HEK293T (cell line): ENCODE results near the gene SMIM13.
A peak's percentile ranks its signal among the peaks of the same experiment; 100 is the strongest.
"Not testable (repeated sequence)": the region's sequence is repeated elsewhere in the genome, so short reads cannot be mapped to it uniquely, and the experiment has no call there.

Experiments
- CTCF ChIA-PET: fragments of 350-600 bp; formaldehyde crosslinking; extraction: SDS; loops from one replicate; lab custom pipeline; 2021; ENCODE audit warnings: antibody characterized with exemption, inconsistent platforms; lab: Yijun Ruan, JAX
- POLR2A ChIA-PET: fragments of 350-600 bp; formaldehyde crosslinking; extraction: SDS; loops from one replicate; lab custom pipeline; 2020; ENCODE audit warnings: antibody characterized with exemption, inconsistent platforms; lab: Yijun Ruan, JAX
- DNase-seq: peaks from one replicate; pipeline ENCODE4 v3.0.0; 2012; ENCODE audit warnings: mixed read lengths; ENCODE audit errors: extremely low spot score
- ARNT ChIP-seq: fragments of 450-650 bp; IDR thresholded peaks from 2 replicates; pipeline ENCODE4 v1.6.1; 2017; ENCODE audit warnings: mild to moderate bottlenecking
- BHLHE40 ChIP-seq: fragments of 450-650 bp; IDR thresholded peaks from 2 replicates; pipeline ENCODE4 v1.6.1; 2016; ENCODE audit warnings: mild to moderate bottlenecking, moderate library complexity, borderline replicate concordance
- CTBP1 ChIP-seq: fragments of 450-650 bp; IDR thresholded peaks from 2 replicates; pipeline ENCODE4 v1.6.1; 2016; ENCODE audit warnings: borderline replicate concordance
- ELF4 ChIP-seq: fragments of 450-650 bp; IDR thresholded peaks from 2 replicates; pipeline ENCODE4 v1.6.1; 2017; ENCODE audit warnings: antibody characterized with exemption
- FOXA1 ChIP-seq: fragments of 450-650 bp; IDR thresholded peaks from 2 replicates; pipeline ENCODE4 v1.6.1; 2016; ENCODE audit warnings: mild to moderate bottlenecking
- FOXK2 ChIP-seq: fragments of 450-650 bp; IDR thresholded peaks from 2 replicates; pipeline ENCODE4 v1.6.1; 2016; ENCODE audit warnings: mild to moderate bottlenecking
- FOXM1 ChIP-seq: fragments of 450-650 bp; IDR thresholded peaks from 2 replicates; pipeline ENCODE4 v1.6.1; 2017; ENCODE audit warnings: mild to moderate bottlenecking, borderline replicate concordance
- HDGF ChIP-seq: fragments of 450-650 bp; IDR thresholded peaks from 2 replicates; pipeline ENCODE4 v1.6.1; 2017; ENCODE audit warnings: antibody characterized with exemption, borderline replicate concordance
- L3MBTL2 ChIP-seq: fragments of 450-650 bp; conservative IDR thresholded peaks from 2 replicates; pipeline ENCODE4 v1.6.1; 2016; ENCODE audit warnings: mild to moderate bottlenecking
- LEF1 ChIP-seq: fragments of 450-650 bp; IDR thresholded peaks from 2 replicates; pipeline ENCODE4 v1.6.1; 2017; ENCODE audit warnings: mild to moderate bottlenecking, borderline replicate concordance
- NFRKB ChIP-seq: fragments of 450-650 bp; IDR thresholded peaks from 2 replicates; pipeline ENCODE4 v1.6.1; 2016; ENCODE audit warnings: mild to moderate bottlenecking, moderate library complexity
- SP1 ChIP-seq: fragments of 450-650 bp; IDR thresholded peaks from 2 replicates; pipeline ENCODE4 v1.6.1; 2017
- SUZ12 ChIP-seq: fragments of 450-650 bp; IDR thresholded peaks from 2 replicates; pipeline ENCODE4 v1.6.1; 2016; ENCODE audit warnings: mild to moderate bottlenecking
- TARDBP ChIP-seq: fragments of 450-650 bp; IDR thresholded peaks from 2 replicates; pipeline ENCODE4 v1.6.1; 2016
- ZNF384 ChIP-seq: fragments of 450-650 bp; IDR thresholded peaks from 2 replicates; pipeline ENCODE4 v1.6.1; 2016
- TF ChIP-seq, protein P1 (sequence below): fragments of 450-650 bp; IDR thresholded peaks from 2 replicates; pipeline ENCODE4 v1.6.1; 2016

Gene SMIM13

DNA sequence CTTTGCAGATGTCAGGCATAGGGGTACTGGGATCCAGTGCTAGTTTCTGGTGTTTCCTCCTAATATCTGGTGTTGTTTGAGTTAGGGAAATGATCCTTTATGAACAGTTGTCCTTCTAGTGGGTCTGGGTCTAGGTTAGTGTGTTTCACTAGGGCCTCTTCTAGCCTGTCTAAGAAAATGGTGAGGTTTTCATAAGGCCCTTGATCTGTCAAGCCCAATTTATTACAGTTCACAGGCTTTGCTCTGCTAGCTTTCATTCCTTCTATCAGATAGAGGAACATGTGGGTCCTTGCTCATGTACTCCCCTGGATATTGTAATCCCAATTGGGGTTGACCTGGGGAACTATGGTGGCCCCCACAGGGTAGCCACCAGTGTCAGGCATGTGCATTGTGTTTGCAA lies 15.1 kb downstream of the SMIM13 start:
- ChIA-PET CTCF (no interaction called here), POLR2A (interaction anchor here (1.7 kb wide), 1 partner anchor 13 kb away, joined by 4 read pairs; no protein-coding TSS in a partner anchor)
- TF ChIP-seq HDGF (no peak), LEF1 (no peak), SUZ12 (no peak), TARDBP (no peak), L3MBTL2 (no peak), ARNT (no peak)

DNA sequence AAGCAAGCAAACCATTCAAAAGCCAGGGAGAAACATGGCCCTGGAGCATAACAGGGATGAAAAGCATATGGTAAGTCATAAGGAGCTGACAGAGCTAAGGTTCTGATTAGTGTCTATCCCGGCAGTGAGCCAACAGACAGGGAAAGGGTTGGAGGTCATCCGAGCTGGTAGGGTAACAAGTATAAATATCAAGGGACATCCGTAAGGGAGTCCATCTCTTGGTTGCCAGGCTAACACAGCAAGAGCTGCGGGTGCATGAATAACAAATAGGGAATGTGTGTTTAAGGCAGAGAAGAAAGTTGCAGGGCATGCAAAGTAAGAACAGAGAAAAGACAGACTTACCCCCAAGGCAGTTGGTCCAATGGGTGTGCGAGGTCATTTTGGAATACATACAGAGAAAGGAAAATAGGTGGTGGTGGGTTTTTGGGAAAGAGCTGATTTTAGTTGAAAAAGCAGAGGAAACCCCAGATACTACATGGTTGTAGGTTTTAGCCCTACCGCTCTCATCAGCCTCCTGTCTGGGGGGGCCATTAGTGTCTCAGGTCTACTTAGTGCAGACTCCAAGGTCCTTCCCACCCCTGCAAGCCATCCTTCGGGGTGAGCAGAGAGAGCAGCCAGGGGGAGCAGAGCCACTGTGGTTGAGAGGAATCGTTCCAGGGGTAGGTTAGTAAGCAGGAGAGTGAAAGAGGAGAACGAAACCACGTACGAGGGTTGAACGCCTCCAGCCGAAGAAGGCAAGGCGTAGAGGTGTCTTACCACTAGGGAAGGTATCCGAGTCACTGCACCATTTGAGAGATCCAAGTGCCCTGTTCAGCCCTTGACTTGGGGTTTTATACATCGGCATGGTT lies 17.5 kb downstream of the SMIM13 start, which contains the start of gene ERVFRD-1:
Gene ERVFRD-1 (minus strand): TSS at position 805 of the 848 bp plus-strand sequence. CDS start 6,415 bp downstream, outside the sequence.
- DNase-seq, result no peak
- CTCF ChIA-PET, result no interaction called here
- POLR2A ChIA-PET, result no interaction called here
- TF ChIP-seq, protein P1, sequence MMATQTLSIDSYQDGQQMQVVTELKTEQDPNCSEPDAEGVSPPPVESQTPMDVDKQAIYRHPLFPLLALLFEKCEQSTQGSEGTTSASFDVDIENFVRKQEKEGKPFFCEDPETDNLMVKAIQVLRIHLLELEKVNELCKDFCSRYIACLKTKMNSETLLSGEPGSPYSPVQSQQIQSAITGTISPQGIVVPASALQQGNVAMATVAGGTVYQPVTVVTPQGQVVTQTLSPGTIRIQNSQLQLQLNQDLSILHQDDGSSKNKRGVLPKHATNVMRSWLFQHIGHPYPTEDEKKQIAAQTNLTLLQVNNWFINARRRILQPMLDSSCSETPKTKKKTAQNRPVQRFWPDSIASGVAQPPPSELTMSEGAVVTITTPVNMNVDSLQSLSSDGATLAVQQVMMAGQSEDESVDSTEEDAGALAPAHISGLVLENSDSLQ, result no peak
- TF ChIP-seq LEF1 (no peak), BHLHE40 (no peak), ELF4 (no peak), L3MBTL2 (no peak), ARNT (no peak), HDGF (no peak), SUZ12 (no peak), TARDBP (no peak), ZNF384 (no peak), SP1 (no peak), NFRKB (no peak), CTBP1 (no peak), FOXK2 (no peak)

More for the DNA sequence above, 15.1 kb downstream of the SMIM13 start:
- no peak for DNase-seq

DNA sequence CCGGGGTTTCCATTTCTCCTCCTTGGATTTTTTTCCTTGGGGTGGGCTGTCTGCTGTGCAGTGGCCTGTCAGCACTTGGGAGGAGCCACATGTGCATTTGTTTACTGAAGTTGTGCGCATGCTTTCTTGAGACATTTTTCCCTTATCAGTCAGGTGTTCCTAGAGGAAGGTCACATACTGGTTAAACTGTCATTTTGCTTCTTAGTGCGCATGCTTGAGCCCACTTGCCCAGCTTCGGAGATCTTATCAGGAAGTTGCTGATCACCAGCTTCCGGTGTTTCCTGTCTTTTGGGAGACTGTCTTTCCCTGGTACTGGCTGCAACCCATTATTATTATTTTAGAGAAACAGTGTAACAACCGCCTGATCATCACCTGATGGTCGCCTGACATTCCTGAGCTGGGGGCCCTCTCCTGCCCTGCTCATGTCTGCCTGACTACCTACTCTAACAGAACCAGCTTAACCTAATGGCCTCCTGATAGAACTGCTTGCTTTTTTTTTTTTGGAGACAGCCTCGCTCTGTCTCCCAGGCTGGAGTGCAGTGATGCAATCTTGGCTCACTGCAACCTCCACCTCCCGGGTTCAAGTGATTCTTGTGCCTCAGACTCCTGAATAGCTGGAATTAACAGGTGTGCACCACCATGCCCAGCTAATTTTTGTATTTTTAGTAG lies 18.3 kb downstream of the SMIM13 start:
- ChIA-PET POLR2A (no interaction called here), CTCF (interaction anchor here (0.7 kb wide), 1 partner anchor 25 kb away, joined by 3 read pairs; no protein-coding TSS in a partner anchor)
- no peak for DNase-seq
- TF ChIP-seq ELF4 (no peak), FOXM1 (no peak), ZNF384 (no peak), LEF1 (no peak), L3MBTL2 (no peak), FOXK2 (no peak), FOXA1 (no peak), SUZ12 (no peak), SP1 (no peak), HDGF (no peak), BHLHE40 (no peak), CTBP1 (no peak), ARNT (no peak)
- TF ChIP-seq, protein P1, result no peak

DNA sequence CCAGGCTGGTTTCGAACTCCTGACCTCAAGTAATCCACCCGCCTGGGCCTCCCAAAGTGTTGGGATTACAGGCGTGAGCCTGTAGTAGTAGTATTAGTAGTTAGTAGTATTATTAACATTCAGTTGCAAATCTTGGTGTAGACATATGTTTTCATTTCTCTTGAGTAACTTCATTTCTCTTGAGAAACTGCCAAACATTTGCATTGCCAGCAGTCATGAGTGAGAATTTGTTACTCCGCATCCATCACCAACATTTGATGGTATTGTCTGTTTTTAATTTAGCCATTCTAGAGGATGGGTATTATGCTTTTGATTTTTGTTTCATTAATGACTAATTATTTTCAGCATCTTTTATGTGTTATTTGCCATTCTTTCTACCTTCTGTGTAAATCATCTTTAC lies 19.4 kb downstream of the SMIM13 start:
- POLR2A ChIA-PET, result no interaction called here
- DNase-seq, result no peak
- no peak for TF ChIP-seq HDGF
- TF ChIP-seq TARDBP, result no peak
- no peak for TF ChIP-seq BHLHE40
- CTCF ChIA-PET, result no interaction called here

DNA sequence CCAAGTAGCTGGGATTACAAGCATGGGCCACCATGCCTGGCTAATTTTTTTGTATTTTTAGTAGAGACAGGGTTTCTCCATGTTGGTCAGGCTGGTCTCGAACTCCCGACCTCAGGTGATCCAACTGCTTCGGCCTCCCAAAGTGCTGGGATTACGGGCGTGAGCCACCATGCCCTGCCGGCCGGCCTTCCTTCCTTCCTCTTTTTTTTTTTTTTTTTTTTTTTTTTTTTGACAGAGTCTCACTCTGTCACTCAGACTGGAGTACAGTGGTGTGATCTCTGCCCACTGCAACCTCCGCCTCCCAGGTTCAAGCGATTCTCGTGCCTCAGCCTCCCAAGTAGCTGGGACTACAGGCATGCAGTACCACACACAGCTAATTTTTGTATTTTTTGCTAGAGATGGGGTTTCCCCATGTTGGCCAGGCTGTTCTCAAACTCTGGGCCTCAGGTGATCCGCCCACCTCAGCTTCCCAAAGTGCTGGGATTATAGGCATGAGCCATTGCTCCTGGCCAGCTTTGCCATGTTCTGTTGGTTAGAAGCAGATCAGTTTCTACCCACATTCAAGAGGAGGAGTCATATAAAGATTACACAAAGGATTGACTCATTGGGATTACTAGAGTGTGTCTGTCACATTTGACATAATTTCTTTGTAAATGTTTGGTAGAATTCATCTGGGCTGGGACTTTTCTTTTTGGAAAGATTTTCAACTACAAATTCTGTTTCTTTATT lies 22.3 kb downstream of the SMIM13 start:
- CTCF ChIA-PET, POLR2A ChIA-PET, DNase-seq: not testable (repeated sequence)

DNA sequence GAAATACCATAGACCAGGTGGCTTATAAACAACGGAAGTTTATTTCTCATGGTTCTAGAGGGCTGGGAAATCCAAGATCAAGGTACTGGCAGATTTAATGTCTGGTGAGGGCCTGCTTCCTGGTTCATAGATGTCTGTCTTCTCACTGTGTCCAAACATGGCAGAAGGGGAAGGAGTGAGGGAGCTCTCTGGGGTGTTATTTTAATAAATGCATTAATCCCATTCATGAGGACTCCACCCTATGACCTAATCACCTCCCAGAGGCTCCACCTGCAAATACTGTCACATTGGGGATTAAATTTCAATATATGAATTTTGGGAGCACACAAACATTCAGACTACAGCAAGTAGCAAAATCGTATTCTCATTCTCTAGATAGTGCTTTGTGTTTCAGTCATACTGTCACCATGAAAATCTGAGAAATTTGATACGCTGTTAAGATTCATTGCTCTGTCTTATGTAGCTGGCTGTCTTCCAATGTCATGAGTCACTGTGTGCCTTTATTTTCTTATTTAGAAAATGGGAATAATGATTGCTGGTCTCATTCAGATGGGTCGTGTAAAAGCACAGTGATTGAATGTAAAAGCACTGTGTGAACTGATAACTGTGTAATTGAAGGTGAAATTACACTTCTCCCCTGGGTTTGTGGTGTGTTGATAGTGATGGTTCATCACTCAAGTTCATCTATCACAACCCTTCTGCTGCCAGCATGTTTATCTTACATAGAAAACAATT lies 26.8 kb downstream of the SMIM13 start:
- TF ChIP-seq, protein P1, result peak; percentile 71
- TF ChIP-seq NFRKB, result no peak
- TF ChIP-seq L3MBTL2, result no peak
- TF ChIP-seq FOXM1, result no peak
- ChIA-PET CTCF (interaction anchor here (1.0 kb wide), 2 partner anchors 94 to 376 kb away, joined by 3 to 4 read pairs; no protein-coding TSS in a partner anchor), POLR2A (interaction anchor here (1.1 to 1.8 kb wide), 2 partner anchors 27 to 112 kb away, joined by 3 to 7 read pairs; partner anchors contain the start of genes NEDD9 and SMIM13)
- peak; percentile 23 for DNase-seq
